ENCODE measurements around the gene RABGAP1L. TPM values are rescaled to one million over a fixed set of nuclear protein-coding genes. Genes with fewer than 3 reads are reported as not detected.

Gene RABGAP1L
- total RNA-seq, 1 experiment from 2014 or later, result 76.9 TPM

DNA sequence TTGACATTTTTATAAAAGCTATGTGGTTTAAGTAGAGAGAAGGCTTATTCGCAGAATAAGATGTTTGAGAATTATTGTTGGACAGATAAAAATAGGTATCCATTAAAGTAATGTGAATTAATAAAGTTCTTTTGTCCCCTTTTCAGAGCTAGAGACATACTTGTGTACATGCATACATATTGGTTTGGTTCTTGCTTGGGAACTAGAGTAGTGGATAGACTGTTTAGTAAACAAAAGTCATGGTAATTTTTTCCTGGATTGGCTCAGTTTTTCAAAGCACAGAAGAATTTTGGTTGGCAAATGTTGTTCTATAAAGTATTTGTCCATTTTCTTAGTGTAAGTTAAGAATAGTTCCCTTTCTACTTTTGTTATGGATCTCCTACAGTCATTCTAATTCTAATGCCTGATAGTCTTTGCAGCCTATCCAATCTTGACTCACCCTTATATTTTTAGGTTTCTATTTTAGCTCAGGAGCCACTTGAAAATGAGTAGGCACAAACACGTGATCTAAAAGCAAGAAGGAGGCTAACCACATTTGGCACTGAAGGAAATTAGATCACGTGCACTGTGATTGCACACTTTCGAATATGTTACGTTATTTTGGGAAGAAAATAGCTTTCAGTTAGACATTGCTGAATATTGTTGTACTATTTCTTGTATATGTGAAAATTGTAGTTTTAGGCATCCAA lies 47.0 kb downstream of the RABGAP1L start (continued):
- TF ChIP-seq, protein P1, sequence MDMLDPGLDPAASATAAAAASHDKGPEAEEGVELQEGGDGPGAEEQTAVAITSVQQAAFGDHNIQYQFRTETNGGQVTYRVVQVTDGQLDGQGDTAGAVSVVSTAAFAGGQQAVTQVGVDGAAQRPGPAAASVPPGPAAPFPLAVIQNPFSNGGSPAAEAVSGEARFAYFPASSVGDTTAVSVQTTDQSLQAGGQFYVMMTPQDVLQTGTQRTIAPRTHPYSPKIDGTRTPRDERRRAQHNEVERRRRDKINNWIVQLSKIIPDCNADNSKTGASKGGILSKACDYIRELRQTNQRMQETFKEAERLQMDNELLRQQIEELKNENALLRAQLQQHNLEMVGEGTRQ (CRISPR knock-in tag; IDR thresholded peaks at IDR 0.05), result no peak
- TF ChIP-seq SMAD4 (CRISPR knock-in tag; IDR thresholded peaks at IDR 0.05), result no peak
- TF ChIP-seq OVOL2 (CRISPR knock-in tag; IDR thresholded peaks at IDR 0.05; ENCODE audit: borderline replicate concordance), result no peak
- no peak for TF ChIP-seq E2F4 (CRISPR knock-in tag; IDR thresholded peaks at IDR 0.05; ENCODE audit: borderline replicate concordance, low read depth)
- TF ChIP-seq, protein P2, sequence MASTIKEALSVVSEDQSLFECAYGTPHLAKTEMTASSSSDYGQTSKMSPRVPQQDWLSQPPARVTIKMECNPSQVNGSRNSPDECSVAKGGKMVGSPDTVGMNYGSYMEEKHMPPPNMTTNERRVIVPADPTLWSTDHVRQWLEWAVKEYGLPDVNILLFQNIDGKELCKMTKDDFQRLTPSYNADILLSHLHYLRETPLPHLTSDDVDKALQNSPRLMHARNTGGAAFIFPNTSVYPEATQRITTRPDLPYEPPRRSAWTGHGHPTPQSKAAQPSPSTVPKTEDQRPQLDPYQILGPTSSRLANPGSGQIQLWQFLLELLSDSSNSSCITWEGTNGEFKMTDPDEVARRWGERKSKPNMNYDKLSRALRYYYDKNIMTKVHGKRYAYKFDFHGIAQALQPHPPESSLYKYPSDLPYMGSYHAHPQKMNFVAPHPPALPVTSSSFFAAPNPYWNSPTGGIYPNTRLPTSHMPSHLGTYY (CRISPR knock-in tag; IDR thresholded peaks at IDR 0.05), result no peak
- TF ChIP-seq JAZF1 (CRISPR knock-in tag; IDR thresholded peaks at IDR 0.05), result no peak
- TF ChIP-seq, protein P3, sequence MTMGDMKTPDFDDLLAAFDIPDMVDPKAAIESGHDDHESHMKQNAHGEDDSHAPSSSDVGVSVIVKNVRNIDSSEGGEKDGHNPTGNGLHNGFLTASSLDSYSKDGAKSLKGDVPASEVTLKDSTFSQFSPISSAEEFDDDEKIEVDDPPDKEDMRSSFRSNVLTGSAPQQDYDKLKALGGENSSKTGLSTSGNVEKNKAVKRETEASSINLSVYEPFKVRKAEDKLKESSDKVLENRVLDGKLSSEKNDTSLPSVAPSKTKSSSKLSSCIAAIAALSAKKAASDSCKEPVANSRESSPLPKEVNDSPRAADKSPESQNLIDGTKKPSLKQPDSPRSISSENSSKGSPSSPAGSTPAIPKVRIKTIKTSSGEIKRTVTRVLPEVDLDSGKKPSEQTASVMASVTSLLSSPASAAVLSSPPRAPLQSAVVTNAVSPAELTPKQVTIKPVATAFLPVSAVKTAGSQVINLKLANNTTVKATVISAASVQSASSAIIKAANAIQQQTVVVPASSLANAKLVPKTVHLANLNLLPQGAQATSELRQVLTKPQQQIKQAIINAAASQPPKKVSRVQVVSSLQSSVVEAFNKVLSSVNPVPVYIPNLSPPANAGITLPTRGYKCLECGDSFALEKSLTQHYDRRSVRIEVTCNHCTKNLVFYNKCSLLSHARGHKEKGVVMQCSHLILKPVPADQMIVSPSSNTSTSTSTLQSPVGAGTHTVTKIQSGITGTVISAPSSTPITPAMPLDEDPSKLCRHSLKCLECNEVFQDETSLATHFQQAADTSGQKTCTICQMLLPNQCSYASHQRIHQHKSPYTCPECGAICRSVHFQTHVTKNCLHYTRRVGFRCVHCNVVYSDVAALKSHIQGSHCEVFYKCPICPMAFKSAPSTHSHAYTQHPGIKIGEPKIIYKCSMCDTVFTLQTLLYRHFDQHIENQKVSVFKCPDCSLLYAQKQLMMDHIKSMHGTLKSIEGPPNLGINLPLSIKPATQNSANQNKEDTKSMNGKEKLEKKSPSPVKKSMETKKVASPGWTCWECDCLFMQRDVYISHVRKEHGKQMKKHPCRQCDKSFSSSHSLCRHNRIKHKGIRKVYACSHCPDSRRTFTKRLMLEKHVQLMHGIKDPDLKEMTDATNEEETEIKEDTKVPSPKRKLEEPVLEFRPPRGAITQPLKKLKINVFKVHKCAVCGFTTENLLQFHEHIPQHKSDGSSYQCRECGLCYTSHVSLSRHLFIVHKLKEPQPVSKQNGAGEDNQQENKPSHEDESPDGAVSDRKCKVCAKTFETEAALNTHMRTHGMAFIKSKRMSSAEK (CRISPR knock-in tag; IDR thresholded peaks at IDR 0.05; ENCODE audit: borderline replicate concordance), result no peak
- TF ChIP-seq, protein P4, sequence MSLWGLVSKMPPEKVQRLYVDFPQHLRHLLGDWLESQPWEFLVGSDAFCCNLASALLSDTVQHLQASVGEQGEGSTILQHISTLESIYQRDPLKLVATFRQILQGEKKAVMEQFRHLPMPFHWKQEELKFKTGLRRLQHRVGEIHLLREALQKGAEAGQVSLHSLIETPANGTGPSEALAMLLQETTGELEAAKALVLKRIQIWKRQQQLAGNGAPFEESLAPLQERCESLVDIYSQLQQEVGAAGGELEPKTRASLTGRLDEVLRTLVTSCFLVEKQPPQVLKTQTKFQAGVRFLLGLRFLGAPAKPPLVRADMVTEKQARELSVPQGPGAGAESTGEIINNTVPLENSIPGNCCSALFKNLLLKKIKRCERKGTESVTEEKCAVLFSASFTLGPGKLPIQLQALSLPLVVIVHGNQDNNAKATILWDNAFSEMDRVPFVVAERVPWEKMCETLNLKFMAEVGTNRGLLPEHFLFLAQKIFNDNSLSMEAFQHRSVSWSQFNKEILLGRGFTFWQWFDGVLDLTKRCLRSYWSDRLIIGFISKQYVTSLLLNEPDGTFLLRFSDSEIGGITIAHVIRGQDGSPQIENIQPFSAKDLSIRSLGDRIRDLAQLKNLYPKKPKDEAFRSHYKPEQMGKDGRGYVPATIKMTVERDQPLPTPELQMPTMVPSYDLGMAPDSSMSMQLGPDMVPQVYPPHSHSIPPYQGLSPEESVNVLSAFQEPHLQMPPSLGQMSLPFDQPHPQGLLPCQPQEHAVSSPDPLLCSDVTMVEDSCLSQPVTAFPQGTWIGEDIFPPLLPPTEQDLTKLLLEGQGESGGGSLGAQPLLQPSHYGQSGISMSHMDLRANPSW (CRISPR knock-in tag; conservative IDR thresholded peaks at IDR 0.05; ENCODE audit: low read depth), result no peak
- no peak for TF ChIP-seq PRDM15 (CRISPR knock-in tag; IDR thresholded peaks at IDR 0.05)
- TF ChIP-seq ZNF219 (CRISPR knock-in tag; IDR thresholded peaks at IDR 0.05; ENCODE audit: borderline replicate concordance), result no peak
- no peak for TF ChIP-seq ZNF138 (CRISPR knock-in tag; conservative IDR thresholded peaks at IDR 0.05)
- TF ChIP-seq, protein P5, sequence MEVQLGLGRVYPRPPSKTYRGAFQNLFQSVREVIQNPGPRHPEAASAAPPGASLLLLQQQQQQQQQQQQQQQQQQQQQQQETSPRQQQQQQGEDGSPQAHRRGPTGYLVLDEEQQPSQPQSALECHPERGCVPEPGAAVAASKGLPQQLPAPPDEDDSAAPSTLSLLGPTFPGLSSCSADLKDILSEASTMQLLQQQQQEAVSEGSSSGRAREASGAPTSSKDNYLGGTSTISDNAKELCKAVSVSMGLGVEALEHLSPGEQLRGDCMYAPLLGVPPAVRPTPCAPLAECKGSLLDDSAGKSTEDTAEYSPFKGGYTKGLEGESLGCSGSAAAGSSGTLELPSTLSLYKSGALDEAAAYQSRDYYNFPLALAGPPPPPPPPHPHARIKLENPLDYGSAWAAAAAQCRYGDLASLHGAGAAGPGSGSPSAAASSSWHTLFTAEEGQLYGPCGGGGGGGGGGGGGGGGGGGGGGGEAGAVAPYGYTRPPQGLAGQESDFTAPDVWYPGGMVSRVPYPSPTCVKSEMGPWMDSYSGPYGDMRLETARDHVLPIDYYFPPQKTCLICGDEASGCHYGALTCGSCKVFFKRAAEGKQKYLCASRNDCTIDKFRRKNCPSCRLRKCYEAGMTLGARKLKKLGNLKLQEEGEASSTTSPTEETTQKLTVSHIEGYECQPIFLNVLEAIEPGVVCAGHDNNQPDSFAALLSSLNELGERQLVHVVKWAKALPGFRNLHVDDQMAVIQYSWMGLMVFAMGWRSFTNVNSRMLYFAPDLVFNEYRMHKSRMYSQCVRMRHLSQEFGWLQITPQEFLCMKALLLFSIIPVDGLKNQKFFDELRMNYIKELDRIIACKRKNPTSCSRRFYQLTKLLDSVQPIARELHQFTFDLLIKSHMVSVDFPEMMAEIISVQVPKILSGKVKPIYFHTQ (CRISPR knock-in tag; IDR thresholded peaks at IDR 0.05), result no peak
